Measurements from ENCODE around the gene MMAB.

DNA sequence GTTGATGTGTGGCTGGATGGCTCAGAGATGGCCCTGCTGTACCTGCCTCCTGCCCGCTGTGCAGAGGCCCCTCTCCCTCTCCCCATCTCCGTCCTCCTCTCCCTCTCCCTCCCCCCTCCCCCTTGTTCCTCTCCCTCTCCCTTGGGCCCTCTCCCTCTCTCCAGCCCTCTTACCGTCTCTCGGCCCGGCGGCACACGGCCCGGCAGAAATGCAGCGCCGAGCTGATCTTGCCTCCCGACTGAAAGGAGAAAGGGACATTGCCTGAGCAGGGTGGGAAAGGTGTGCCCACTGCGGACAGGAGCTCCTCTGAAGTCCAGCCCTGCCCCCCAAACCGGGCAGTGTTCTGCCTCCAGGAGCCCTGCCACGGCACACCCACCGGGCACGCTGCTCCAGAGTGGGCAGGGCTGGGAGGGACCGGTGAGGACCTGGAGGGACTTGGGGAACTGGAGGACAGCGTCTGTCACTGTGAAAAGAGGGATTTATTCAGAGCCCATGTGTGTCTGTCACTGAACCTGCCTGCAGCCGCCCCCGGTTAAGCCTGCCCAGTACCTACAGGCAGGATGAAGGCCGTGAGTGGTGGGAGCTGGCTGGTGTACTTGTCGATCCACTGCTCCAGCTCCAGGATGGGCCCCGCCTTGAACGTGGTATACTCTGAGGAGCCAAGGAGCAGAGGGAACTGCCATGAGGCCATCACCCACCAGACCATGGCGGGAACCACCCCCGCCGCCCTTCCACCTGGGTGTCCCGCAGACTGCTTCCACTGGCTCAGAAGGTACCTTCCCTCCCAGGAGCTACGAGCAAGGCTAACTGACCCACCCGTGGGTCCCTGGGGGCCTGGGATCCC, 12.2 kb downstream of the MMAB start:
- TF ChIP-seq, protein P1, sequence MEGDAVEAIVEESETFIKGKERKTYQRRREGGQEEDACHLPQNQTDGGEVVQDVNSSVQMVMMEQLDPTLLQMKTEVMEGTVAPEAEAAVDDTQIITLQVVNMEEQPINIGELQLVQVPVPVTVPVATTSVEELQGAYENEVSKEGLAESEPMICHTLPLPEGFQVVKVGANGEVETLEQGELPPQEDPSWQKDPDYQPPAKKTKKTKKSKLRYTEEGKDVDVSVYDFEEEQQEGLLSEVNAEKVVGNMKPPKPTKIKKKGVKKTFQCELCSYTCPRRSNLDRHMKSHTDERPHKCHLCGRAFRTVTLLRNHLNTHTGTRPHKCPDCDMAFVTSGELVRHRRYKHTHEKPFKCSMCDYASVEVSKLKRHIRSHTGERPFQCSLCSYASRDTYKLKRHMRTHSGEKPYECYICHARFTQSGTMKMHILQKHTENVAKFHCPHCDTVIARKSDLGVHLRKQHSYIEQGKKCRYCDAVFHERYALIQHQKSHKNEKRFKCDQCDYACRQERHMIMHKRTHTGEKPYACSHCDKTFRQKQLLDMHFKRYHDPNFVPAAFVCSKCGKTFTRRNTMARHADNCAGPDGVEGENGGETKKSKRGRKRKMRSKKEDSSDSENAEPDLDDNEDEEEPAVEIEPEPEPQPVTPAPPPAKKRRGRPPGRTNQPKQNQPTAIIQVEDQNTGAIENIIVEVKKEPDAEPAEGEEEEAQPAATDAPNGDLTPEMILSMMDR (IDR thresholded peaks at IDR 0.05; ENCODE audit: low read depth, low read length) = no peak
- no peak for TF ChIP-seq EZH2phosphoT487 (IDR thresholded peaks at IDR 0.05; ENCODE audit: low read depth)

Measured in OCI-LY3 (cell line).